BLaER1 treated with 17β-estradiol and CSF1 and Interleukin-3, amounts not matched to agents 10 nM and 100 nM (cell line): ENCODE data around the gene ARID5B.

Experiments
- H3K27ac ChIP-seq, 11 experiments: shearing (Covaris generic); formaldehyde crosslinking; 2 replicates each; pipeline ENCODE4 v1.8.1; 2022
- H3K27me3 ChIP-seq, 11 experiments: shearing (Covaris generic); formaldehyde crosslinking; 2 replicates each; pipeline ENCODE4 v1.8.1; 2022
- H3K36me3 ChIP-seq, 11 experiments: shearing (Covaris generic); formaldehyde crosslinking; 2 replicates each; pipeline ENCODE4 v1.8.1; 2022
- H3K4me1 ChIP-seq, 10 experiments: shearing (Covaris generic); formaldehyde crosslinking; 2 replicates each; pipeline ENCODE4 v1.8.1; 2022
- H3K4me2 ChIP-seq, 11 experiments: shearing (Covaris generic); formaldehyde crosslinking; 2 replicates each; pipeline ENCODE4 v1.8.1; 2022
- H3K4me3 ChIP-seq, 10 experiments: shearing (Covaris generic); formaldehyde crosslinking; 2 replicates each; pipeline ENCODE4 v1.8.1; 2022
- H3K9ac ChIP-seq, 11 experiments: shearing (Covaris generic); formaldehyde crosslinking; 2 replicates each; pipeline ENCODE4 v1.8.1; 2022
- H3K9me3 ChIP-seq, 11 experiments: shearing (Covaris generic); formaldehyde crosslinking; replicated peaks in 1 of 11; 2 replicates each; pipeline ENCODE4 v1.8.1; 2022
- H4K20me1 ChIP-seq, 11 experiments: shearing (Covaris generic); formaldehyde crosslinking; 2 replicates each; pipeline ENCODE4 v1.8.1; 2022
- Cebpa-rat ChIP-seq, 11 experiments: shearing (Covaris generic); IDR thresholded peaks; 2 replicates each; pipeline ENCODE4 v1.8.1; 2022

ARID5B gene

DNA sequence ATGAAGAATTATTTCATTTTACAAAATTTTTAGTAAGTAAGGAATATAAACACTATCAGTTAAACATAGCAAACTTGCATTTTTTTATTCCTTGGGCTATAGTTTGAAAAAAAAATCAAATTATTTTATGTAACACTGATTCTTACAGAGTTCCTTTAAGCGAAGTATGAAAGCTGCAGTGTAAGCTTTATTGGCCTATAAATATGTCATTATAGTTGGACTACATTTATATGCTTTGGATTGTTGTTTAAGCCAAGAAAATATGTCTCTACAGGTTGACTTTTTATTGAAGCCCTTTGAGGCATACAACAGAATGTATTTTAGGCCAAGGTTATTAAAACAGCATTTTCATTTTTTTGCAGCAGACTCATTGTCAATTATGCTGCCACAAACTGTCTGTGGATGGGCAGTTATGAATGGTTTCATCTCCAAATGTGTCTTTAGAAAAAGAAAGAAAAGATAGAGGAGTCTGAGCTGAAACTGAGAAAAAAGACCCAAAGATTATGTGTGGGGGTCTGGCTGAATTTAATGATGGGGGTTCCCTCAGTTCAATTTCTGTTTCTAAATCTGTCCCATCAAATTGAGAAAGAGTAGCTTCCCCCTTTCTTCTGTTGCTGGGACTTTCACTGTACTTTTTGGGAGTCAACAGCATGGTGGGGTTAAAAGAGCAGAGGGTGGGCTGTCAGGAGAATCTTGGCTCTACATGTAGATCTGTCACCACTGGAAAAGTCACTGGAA lies 43.1 kb downstream of the ARID5B start:
- Histone ChIP-seq H3K9ac (peak overlapping the region; percentile 29 to 89 (median 55); a peak in 18 of 22 replicates), H3K27ac (peak overlapping the region; percentile 54 to 98 (median 91)), H3K4me1 (peaks cover 48 to 71% (median 58%) of the 10 kb centered on the region in 10 experiments), H3K9me3 (peaks cover 0 to 19% (median 4%) of the 10 kb centered on the region in 11 experiments; a peak in 7 of 22 replicates), H3K4me3 (peak overlapping the region in 1 of 10 experiments; percentile 18; a peak in 1 of 20 replicates), H3K36me3 (peaks cover 68 to 93% (median 77%) of the 10 kb centered on the region in 11 experiments), H4K20me1 (no peaks in the 10 kb centered on the region), H3K27me3 (no peaks in the 10 kb centered on the region), H3K4me2 (peak overlapping the region; percentile 51 to 94 (median 82))
- TF ChIP-seq Cebpa-rat (IDR thresholded peaks at IDR 0.05) = no peak

DNA sequence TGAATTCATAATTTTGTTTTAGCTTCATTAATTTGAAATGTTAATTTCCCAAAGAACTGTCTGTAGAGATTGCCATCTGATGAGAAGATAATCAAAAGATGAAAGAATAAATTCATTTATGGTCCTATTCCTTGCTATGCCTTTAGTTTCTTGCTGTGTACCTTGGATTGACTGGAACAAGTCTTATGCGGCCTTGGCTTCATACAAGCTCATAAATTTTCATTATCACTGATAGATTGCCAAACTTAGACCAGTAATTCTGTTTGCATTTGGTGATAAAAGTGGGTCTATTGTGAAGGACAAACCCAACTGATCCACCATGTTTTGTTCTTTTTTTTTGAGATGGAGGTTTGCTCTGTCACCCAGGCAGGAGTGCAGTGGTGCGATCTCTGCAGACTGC lies 48.2 kb downstream of the ARID5B start:
- Histone ChIP-seq H3K27me3 (no peaks in the 10 kb centered on the region), H3K9me3 (peaks cover 0 to 19% (median 4%) of the 10 kb centered on the region in 11 experiments; a peak in 7 of 22 replicates), H3K27ac (no peak overlapping the region), H3K4me3 (no peak overlapping the region), H3K4me2 (0 out of 22 replicates have a peak overlapping the region, but pooled peaks of 2 of the 11 experiments have one; percentile 4 to 24), H4K20me1 (peaks cover 0 to 39% (median 0%) of the 10 kb centered on the region in 11 experiments; a peak in 4 of 22 replicates), H3K36me3 (peaks cover 95 to 100% (median 98%) of the 10 kb centered on the region in 11 experiments), H3K9ac (no peak overlapping the region), H3K4me1 (peaks cover 15 to 68% (median 42%) of the 10 kb centered on the region in 10 experiments)
- no peak for TF ChIP-seq Cebpa-rat (IDR thresholded peaks at IDR 0.05)

DNA sequence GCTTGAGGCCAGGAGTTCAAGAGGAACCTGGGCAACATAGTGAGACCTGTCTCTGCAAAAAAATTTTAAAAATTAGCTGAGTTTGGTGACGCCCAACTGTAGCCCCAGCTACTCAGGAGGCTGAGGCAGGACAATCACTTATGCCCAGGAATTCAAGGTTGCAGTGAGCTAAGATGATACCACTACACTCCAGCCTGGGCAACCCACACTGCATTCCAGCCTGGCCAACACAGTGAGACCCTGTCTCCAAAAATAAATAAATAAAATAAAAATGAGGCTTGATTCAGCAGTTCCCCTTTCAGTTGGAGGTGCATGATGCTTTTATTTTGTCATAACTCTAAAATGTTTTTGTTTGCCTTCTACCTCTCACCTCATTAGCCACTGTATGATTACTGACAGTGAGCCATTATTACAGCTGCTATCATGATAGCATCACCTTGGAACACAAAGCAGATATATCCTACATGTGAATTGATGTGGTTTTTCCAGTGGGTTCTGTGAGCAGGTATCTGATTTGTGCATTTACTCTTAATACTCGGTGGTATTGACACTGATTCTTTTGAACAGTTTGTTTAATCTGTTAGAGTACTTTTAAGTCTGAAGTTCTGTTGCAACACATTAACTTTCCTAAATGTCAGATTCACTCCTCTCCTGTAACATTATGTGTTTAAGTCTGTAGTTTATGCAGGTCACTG lies 49.1 kb downstream of the ARID5B start:
- no peak for TF ChIP-seq Cebpa-rat (IDR thresholded peaks at IDR 0.05)
- no peaks in the 10 kb centered on the region for H3K27me3 ChIP-seq
- peaks cover 0 to 19% (median 4%) of the 10 kb centered on the region in 11 experiments; a peak in 7 of 22 replicates for H3K9me3 ChIP-seq
- H4K20me1 ChIP-seq = peaks cover 0 to 45% (median 0%) of the 10 kb centered on the region in 11 experiments; a peak in 4 of 22 replicates
- peak overlapping the region in 3 of 11 experiments; percentile 4 to 24 (median 11); a peak in 4 of 22 replicates for H3K4me2 ChIP-seq
- H3K9ac ChIP-seq = 0 out of 22 replicates have a peak overlapping the region, but pooled peaks of 1 of the 11 experiments have one; percentile 2
- H3K4me1 ChIP-seq = peaks cover 17 to 68% (median 44%) of the 10 kb centered on the region in 10 experiments
- no peak overlapping the region for H3K4me3 ChIP-seq
- peaks cover 95 to 100% (median 98%) of the 10 kb centered on the region in 11 experiments for H3K36me3 ChIP-seq
- H3K27ac ChIP-seq = peak overlapping the region in 2 of 11 experiments; percentile 24 to 38; a peak in 3 of 22 replicates

DNA sequence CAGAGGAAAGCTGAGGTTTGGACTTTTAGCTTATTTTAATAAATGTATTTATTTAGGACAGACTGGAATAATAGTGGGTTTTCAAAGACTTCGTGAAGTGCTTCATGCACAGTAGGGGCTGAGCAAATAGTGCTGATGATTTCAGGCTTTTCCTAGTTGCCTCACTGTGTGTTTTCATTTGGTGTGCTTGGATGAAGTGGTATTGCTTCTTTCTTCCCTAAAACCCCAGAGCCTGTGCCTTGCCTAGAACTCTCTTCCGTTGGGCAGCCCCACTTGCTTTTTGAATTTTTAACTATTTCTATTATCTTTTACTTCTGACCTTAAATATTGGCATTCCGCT lies 49.6 kb downstream of the ARID5B start:
- Histone ChIP-seq H3K9ac (0 out of 22 replicates have a peak overlapping the region, but pooled peaks of 1 of the 11 experiments have one; percentile 2), H4K20me1 (peaks cover 0 to 51% (median 0%) of the 10 kb centered on the region in 11 experiments; a peak in 4 of 22 replicates), H3K9me3 (peaks cover 0 to 19% (median 4%) of the 10 kb centered on the region in 11 experiments; a peak in 7 of 22 replicates), H3K27ac (peak overlapping the region in 2 of 11 experiments; percentile 19 to 24; a peak in 4 of 22 replicates), H3K27me3 (no peaks in the 10 kb centered on the region), H3K36me3 (peaks cover 97 to 100% (median 100%) of the 10 kb centered on the region in 11 experiments), H3K4me3 (no peak overlapping the region), H3K4me2 (peak overlapping the region in 2 of 11 experiments; percentile 4 to 24; a peak in 3 of 22 replicates), H3K4me1 (peaks cover 17 to 70% (median 48%) of the 10 kb centered on the region in 10 experiments)
- no peak for TF ChIP-seq Cebpa-rat (IDR thresholded peaks at IDR 0.05)

GRCh38 chr10:61952028-61952674 lies 50.7 kb downstream of the ARID5B start:
- Histone ChIP-seq H3K4me3 (no peak overlapping the region), H3K36me3 (peaks cover 97 to 100% (median 99%) of the 10 kb centered on the region in 11 experiments), H3K27ac (peak overlapping the region in 3 of 11 experiments; percentile 1 to 9 (median 5); a peak in 3 of 22 replicates), H3K4me1 (peaks cover 17 to 74% (median 56%) of the 10 kb centered on the region in 10 experiments), H3K9me3 (peaks cover 0 to 14% (median 0%) of the 10 kb centered on the region in 11 experiments; a peak in 6 of 22 replicates), H4K20me1 (peaks cover 0 to 61% (median 0%) of the 10 kb centered on the region in 11 experiments; a peak in 4 of 22 replicates), H3K4me2 (peak overlapping the region in 4 of 11 experiments; percentile 1 to 77 (median 3); a peak in 3 of 22 replicates), H3K9ac (no peak overlapping the region), H3K27me3 (no peaks in the 10 kb centered on the region)
- TF ChIP-seq Cebpa-rat (IDR thresholded peaks at IDR 0.05) = no peak

- Histone ChIP-seq H3K4me1 (peaks cover 23 to 85% (median 66%) of the 10 kb centered on the region in 10 experiments), H4K20me1 (peaks cover 0 to 68% (median 0%) of the 10 kb centered on the region in 11 experiments; a peak in 4 of 22 replicates), H3K4me2 (peak overlapping the region in 6 of 11 experiments; percentile 4 to 77 (median 46); a peak in 7 of 22 replicates), H3K9ac (no peak overlapping the region), H3K36me3 (peaks cover 96 to 100% (median 98%) of the 10 kb centered on the region in 11 experiments), H3K27ac (peak overlapping the region in 1 of 11 experiments; percentile 1; a peak in 2 of 22 replicates), H3K27me3 (no peaks in the 10 kb centered on the region), H3K9me3 (peaks cover 0 to 9% (median 0%) of the 10 kb centered on the region in 11 experiments; a peak in 3 of 22 replicates), H3K4me3 (no peak overlapping the region)
- no peak for TF ChIP-seq Cebpa-rat (IDR thresholded peaks at IDR 0.05)
Observed at GRCh38 chr10:61953183-61953582, 51.7 kb downstream of the ARID5B start.

GRCh38 chr10:61957806-61958205 lies 56.3 kb downstream of the ARID5B start:
- H3K4me3 ChIP-seq = no peak overlapping the region
- H4K20me1 ChIP-seq = peaks cover 0 to 53% (median 0%) of the 10 kb centered on the region in 11 experiments; a peak in 3 of 22 replicates
- no peak overlapping the region for H3K9ac ChIP-seq
- TF ChIP-seq Cebpa-rat (IDR thresholded peaks at IDR 0.05) = no peak
- peaks cover 67 to 100% (median 98%) of the 10 kb centered on the region in 10 experiments for H3K4me1 ChIP-seq
- H3K9me3 ChIP-seq = peaks cover 0 to 9% (median 0%) of the 10 kb centered on the region in 11 experiments; a peak in 4 of 22 replicates
- H3K36me3 ChIP-seq = peaks cover 76 to 100% (median 87%) of the 10 kb centered on the region in 11 experiments; a peak in 21 of 22 replicates
- no peaks in the 10 kb centered on the region for H3K27me3 ChIP-seq
- H3K4me2 ChIP-seq = peak overlapping the region; percentile 3 to 91 (median 71); a peak in 18 of 22 replicates
- peak overlapping the region in 8 of 11 experiments; percentile 22 to 86 (median 74); a peak in 8 of 22 replicates for H3K27ac ChIP-seq
